HG03520 (cell line): ENCODE data around the gene CPXM2.

ENCODE experiments used
- ATAC-seq: cut with Tn5 transposase; IDR thresholded peaks from one replicate; pipeline ENCODE4 v1.9.1; 2021; ENCODE audit warnings: mild to moderate bottlenecking, moderate library complexity; ENCODE audit not compliant: unreplicated experiment

The CPXM2 gene

GRCh38 chr10:123891144-123892071, at the start of gene CPXM2:
CPXM2 (minus strand) TSS chr10:123891807; CDS start chr10:123891659, 148 bp downstream.
- no peak for ATAC-seq

GRCh38 chr10:123939591-123939990, 48.0 kb upstream of the CPXM2 start:
- ATAC-seq = no peak

GRCh38 chr10:123938890-123939289, 47.3 kb upstream of the CPXM2 start:
- no peak for ATAC-seq

- no peak for ATAC-seq
Observed at GRCh38 chr10:123936426-123936825, 44.8 kb upstream of the CPXM2 start.

- ATAC-seq = no peak
Observed at GRCh38 chr10:123935680-123936079, 44.1 kb upstream of the CPXM2 start.

GRCh38 chr10:123934846-123935245, 43.2 kb upstream of the CPXM2 start:
- ATAC-seq = no peak

GRCh38 chr10:123930340-123931001, 38.9 kb upstream of the CPXM2 start:
- no peak for ATAC-seq

GRCh38 chr10:123929791-123930190, 38.2 kb upstream of the CPXM2 start:
- ATAC-seq = no peak

GRCh38 chr10:123928427-123928826, 36.8 kb upstream of the CPXM2 start:
- no peak for ATAC-seq

GRCh38 chr10:123926401-123927264, 35.0 kb upstream of the CPXM2 start:
- ATAC-seq = peak; percentile 67

- no peak for ATAC-seq
Observed at GRCh38 chr10:123922126-123922525, 30.5 kb upstream of the CPXM2 start.

GRCh38 chr10:123916775-123917174, 25.2 kb upstream of the CPXM2 start:
- no peak for ATAC-seq

- no peak for ATAC-seq
Observed at GRCh38 chr10:123913688-123914268, 22.2 kb upstream of the CPXM2 start.

- no peak for ATAC-seq
Observed at GRCh38 chr10:123912871-123913270, 21.3 kb upstream of the CPXM2 start.

- no peak for ATAC-seq
Observed at GRCh38 chr10:123912466-123912865, 20.9 kb upstream of the CPXM2 start.

- ATAC-seq = no peak
Observed at GRCh38 chr10:123911866-123912265, 20.3 kb upstream of the CPXM2 start.

- no peak for ATAC-seq
Observed at GRCh38 chr10:123909866-123910265, 18.3 kb upstream of the CPXM2 start.

GRCh38 chr10:123909426-123909825, 17.8 kb upstream of the CPXM2 start:
- ATAC-seq = no peak

- no peak for ATAC-seq
Observed at GRCh38 chr10:123908379-123908778, 16.8 kb upstream of the CPXM2 start.

GRCh38 chr10:123906884-123907652, 15.5 kb upstream of the CPXM2 start:
- ATAC-seq = no peak
